ENCODE measurements around the gene PLCH1. TPM values are rescaled to one million over a fixed set of nuclear protein-coding genes. Genes with fewer than 3 reads are reported as not detected.

The PLCH1 gene
- total RNA-seq, 4 donors from 2014 or later = 1.4 to 7.0 (median 2.0) TPM

DNA sequence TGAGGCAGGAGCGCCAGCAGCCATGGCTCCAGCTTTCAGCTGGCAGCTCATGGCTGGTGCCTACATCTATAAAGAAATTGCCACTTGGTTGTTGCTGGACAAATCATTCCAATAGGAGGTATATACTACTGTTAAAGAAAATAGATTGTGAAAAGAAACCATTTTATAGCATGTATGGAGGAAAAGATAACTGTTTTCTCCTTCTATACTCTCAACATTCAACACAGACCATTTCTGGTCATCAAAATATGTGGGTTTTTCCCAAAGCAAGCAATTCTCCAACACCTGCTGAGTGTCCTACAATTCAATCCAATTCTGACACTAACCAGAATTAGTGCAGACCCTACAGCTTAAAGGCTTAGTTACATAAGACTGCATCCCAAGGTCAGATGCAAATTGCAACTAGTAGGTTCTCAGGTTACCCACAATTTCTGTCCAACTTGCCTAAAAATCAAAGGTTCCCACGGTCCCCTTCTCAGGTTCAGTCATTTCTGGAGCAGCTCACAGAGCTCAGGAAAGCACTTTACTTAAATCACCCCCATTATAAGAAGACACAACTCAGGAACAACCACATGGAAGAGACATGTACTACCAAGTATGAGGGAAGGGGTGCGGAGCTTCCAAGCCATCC is 409.0 kb downstream of the PLCH1 start:
- Histone ChIP-seq H3K9me3 (no peaks in the 10 kb centered on the region), H3K4me1 (no peaks in the 10 kb centered on the region), H3K4me3 (no peak overlapping the region), H3K27ac (no peak overlapping the region), H3K27me3 (no peaks in the 10 kb centered on the region), H3K36me3 (no peaks in the 10 kb centered on the region)
- no peak for DNase-seq (ENCODE audit: low spot score in 2 of 2)
- WGBS, 2 donors = 83 to 84% methylated on average over 3 of the region's 3 CpGs
- no peak for TF ChIP-seq EP300 (IDR thresholded peaks at IDR 0.05)
- TF ChIP-seq, protein P1, sequence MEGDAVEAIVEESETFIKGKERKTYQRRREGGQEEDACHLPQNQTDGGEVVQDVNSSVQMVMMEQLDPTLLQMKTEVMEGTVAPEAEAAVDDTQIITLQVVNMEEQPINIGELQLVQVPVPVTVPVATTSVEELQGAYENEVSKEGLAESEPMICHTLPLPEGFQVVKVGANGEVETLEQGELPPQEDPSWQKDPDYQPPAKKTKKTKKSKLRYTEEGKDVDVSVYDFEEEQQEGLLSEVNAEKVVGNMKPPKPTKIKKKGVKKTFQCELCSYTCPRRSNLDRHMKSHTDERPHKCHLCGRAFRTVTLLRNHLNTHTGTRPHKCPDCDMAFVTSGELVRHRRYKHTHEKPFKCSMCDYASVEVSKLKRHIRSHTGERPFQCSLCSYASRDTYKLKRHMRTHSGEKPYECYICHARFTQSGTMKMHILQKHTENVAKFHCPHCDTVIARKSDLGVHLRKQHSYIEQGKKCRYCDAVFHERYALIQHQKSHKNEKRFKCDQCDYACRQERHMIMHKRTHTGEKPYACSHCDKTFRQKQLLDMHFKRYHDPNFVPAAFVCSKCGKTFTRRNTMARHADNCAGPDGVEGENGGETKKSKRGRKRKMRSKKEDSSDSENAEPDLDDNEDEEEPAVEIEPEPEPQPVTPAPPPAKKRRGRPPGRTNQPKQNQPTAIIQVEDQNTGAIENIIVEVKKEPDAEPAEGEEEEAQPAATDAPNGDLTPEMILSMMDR (IDR thresholded peaks at IDR 0.05) = no peak
- TF ChIP-seq POLR2A (IDR thresholded peaks at IDR 0.05) = no peak

DNA sequence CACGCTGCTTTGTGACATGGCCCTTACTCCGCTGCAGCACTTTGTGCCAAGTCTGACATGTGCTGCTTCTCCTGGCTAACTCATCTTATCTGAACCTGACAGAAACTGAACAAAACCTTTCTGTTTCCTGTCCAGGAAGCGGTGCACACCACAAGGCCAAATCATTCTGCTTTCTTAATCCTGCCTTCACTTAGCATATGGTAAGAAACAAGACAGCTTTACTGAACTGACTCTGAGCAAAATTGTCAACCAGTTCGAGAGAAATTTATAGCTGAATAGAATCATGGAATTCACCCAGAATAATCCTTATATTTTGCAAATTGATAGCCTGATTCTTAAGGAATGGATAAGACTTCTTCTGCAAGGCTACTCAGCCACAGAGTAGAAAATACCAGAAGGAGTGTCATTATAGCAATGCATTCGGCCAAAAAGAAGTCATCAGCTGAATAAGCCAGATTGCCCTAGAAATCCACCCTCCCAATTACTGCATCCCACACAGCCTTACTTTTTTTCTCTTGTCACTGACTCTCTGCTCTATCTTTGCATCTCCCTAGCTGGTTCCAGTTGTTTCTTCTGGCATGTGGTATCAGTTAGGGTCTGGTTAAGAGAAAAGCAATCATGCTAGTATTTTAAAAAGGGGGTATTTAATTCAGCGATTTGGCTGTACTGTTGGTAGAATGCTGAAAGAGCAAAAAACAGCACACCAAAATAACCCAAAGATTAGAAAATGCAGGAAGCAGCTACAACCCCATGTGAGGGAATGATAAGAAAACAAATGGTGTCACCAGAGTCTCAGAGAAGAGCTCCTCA is 409.8 kb downstream of the PLCH1 start:
- no peaks in the 10 kb centered on the region for H3K27me3 ChIP-seq
- 63 to 68% methylated on average over 6 of the region's 6 CpGs for WGBS, 2 donors
- H3K4me3 ChIP-seq = no peak overlapping the region
- H3K4me1 ChIP-seq = no peaks in the 10 kb centered on the region
- no peak for DNase-seq (ENCODE audit: low spot score in 2 of 2)
- H3K36me3 ChIP-seq = no peaks in the 10 kb centered on the region
- H3K9me3 ChIP-seq = no peaks in the 10 kb centered on the region
- TF ChIP-seq, protein P1 (IDR thresholded peaks at IDR 0.05) = no peak
- TF ChIP-seq EP300 (IDR thresholded peaks at IDR 0.05) = no peak
- no peak for TF ChIP-seq POLR2A (IDR thresholded peaks at IDR 0.05)
- H3K27ac ChIP-seq = no peak overlapping the region

DNA sequence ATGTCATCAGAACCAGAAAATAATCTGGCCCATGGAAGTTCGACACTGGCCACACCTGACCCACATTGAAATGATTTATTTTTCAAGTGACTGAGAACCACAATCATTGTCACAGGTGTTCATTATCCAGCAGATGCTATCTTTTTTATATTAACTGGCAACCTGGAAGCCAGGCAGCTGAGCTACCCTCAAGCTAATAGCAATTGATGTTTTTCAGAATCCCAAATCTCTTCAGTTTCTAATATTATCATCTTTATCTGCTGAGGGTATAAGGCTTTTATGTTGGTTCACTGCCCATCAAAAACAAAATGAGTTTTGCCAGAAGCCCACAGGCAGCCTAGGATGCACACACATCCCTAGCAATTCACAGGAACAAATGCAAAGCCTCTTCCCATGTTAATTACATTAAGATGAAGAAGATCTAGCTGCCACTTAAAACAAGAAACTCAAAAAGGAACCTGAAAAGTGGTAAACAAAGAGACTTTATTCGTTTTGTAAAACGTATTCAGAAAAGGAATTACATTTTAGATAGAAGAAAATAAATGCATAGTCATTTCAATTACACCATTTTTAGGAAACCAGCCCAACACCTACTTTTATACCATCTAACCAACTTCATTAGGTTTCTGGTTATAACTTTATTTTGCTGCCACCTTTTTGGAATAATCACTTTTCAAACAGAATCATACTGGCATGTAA is 410.5 kb downstream of the PLCH1 start:
- DNase-seq (ENCODE audit: low spot score in 2 of 2) = no peak
- Histone ChIP-seq H3K27me3 (no peaks in the 10 kb centered on the region), H3K9me3 (no peaks in the 10 kb centered on the region), H3K4me1 (no peaks in the 10 kb centered on the region), H3K36me3 (no peaks in the 10 kb centered on the region), H3K4me3 (no peak overlapping the region), H3K27ac (no peak overlapping the region)
- WGBS, 2 donors = 60 to 74% methylated on average over 3 of the region's 3 CpGs
- TF ChIP-seq, protein P1 (IDR thresholded peaks at IDR 0.05) = no peak
- no peak for TF ChIP-seq POLR2A (IDR thresholded peaks at IDR 0.05)
- TF ChIP-seq EP300 (IDR thresholded peaks at IDR 0.05) = no peak

DNA sequence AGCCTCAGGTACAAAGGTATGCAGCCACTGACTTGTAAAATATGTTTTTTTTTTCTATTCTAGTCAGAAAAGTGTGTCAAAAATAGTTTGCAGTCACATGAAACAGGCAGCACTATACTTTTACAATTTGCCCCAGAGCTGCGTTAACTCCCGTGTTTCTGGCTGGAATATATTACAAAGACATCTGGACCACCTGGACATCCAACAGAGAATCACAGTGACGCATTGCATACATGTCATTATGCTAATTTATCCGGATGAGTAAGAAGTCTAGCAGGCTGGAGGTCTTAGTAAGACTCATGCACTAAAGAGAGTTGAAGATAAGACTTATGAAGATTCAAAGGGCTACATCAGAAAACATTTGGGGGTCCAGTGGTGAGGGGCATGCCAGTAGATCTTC is 412.2 kb downstream of the PLCH1 start:
- no peaks in the 10 kb centered on the region for H3K9me3 ChIP-seq

More for the DNA sequence above, 412.2 kb downstream of the PLCH1 start:
- Histone ChIP-seq H3K4me3 (no peak overlapping the region), H3K36me3 (no peaks in the 10 kb centered on the region), H3K27ac (no peak overlapping the region), H3K27me3 (no peaks in the 10 kb centered on the region), H3K4me1 (no peaks in the 10 kb centered on the region)
- no peak for TF ChIP-seq EP300 (IDR thresholded peaks at IDR 0.05)
- TF ChIP-seq, protein P1 (IDR thresholded peaks at IDR 0.05) = no peak
- no peak for TF ChIP-seq POLR2A (IDR thresholded peaks at IDR 0.05)
- no peak for DNase-seq (ENCODE audit: low spot score in 2 of 2)
- 61 to 74% methylated on average over 4 of the region's 4 CpGs for WGBS, 2 donors

All from tibial nerve (tissue), 4 donors.